Measurements from ENCODE around the gene GDF9. TPM values are rescaled to one million over a fixed set of nuclear protein-coding genes. Genes with fewer than 3 reads are reported as not detected.

Gene GDF9
- total RNA-seq, 1 experiment from 2014 or later = 0.19 TPM

DNA sequence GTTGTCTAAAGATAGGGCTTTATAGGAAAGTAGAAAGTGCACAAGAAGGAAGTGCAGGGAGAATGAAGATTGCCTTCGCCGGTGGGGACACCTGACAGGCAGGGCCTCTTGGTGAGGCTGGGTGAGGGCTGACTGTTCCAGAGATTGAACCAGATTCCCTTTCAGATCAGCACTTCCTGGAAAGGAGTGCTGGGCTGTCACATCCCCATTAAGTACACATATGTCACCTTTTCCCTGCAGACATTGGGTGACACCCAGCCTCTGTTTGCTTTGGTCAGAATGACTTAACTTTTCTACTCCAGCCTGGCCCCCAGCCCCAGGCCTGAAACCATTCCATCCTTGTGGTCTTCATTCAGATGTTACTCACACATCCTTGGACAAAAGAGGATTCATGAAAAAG lies 28.4 kb downstream of the GDF9 start:
- no peak for DNase-seq (ENCODE audit: low spot score)

GRCh38 chr5:132836852-132837251 lies 29.4 kb downstream of the GDF9 start:
- DNase-seq (ENCODE audit: low spot score) = no peak

- no peak for DNase-seq (ENCODE audit: low spot score)
Observed at GRCh38 chr5:132834057-132834456, 32.2 kb downstream of the GDF9 start.

- no peak for DNase-seq (ENCODE audit: low spot score)
Observed at GRCh38 chr5:132832612-132833011, 33.7 kb downstream of the GDF9 start.

DNA sequence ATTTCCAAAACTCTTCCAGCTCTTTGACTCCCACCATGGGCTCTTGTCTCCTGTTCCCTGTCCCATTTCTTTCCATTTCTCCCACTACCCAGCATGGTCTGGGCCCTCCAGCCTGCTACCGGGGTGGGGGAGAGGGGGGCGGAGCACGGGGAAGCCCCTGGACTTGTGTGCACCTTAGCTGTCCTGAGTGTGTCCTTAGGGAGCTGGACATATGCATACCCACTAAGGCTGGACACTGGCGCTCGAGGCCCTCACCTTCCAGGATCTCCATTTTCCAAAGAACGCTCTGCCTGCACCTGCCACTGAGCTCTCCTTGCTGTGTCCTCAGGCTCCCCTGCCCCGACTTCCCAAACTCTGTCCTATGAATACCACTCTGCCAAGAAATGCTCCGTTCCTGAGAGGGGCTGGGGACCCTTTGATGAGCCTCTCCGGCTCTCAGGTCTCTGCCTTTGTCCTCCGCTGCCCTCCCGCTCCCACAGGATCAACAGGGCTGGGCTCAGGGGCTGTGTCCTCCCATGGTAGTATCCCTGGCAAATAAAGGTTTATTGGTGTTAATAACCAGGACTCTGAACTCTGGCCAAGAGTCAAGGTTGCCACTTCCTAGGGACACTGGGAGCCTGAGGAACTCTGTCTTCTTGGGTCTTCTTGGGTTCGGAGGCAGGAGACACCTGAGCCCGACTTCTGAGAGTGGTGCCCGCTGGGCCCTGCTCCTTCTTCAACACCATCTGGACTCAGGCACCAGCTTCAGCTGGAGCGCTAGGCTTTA lies 35.0 kb downstream of the GDF9 start:
- no peak for DNase-seq (ENCODE audit: low spot score)

DNA sequence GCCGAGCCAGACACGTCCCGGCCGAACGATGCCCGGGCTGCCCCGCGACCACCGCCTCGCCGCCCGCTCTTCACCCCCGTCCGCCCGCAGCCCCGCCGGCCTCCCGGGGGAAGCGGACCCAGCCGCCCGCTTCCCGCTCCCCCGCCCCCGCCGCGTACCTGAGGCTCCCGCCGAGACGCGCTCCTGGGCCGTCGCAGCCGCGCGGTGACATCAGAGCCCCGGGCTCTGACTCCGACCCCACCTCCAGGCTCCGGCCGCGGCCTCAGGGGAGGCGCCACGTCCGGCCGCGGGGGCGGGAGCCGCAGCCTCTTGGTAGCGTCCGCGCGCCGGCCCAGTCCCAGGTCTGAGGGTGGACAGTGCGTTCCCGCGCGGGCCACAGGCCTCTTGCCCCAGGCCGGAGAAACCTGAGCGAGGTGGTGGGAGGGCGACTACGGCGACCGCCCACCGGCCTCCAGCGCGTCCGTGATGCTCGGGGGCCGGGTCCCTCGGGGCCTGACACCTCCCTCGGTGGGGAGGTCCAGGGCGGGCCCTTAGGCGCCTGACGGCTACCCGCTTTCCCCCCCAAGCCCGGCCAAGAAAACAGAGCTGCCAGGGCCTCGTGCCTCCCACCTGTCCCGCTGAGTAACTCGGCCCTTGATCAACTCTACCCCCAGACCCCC lies 35.7 kb downstream of the GDF9 start, which contains the start of gene SHROOM1:
Gene SHROOM1, minus strand, starts transcription at position 212 of the 659 bp plus-strand sequence. CDS start 4,507 bp downstream, outside the sequence.
- no peak for DNase-seq (ENCODE audit: low spot score)

GRCh38 chr5:132829742-132830435 lies 36.4 kb downstream of the GDF9 start:
- DNase-seq (ENCODE audit: low spot score) = peak; percentile 49

- DNase-seq (ENCODE audit: low spot score) = no peak
Observed at GRCh38 chr5:132828846-132829494, 37.3 kb downstream of the GDF9 start.

DNA sequence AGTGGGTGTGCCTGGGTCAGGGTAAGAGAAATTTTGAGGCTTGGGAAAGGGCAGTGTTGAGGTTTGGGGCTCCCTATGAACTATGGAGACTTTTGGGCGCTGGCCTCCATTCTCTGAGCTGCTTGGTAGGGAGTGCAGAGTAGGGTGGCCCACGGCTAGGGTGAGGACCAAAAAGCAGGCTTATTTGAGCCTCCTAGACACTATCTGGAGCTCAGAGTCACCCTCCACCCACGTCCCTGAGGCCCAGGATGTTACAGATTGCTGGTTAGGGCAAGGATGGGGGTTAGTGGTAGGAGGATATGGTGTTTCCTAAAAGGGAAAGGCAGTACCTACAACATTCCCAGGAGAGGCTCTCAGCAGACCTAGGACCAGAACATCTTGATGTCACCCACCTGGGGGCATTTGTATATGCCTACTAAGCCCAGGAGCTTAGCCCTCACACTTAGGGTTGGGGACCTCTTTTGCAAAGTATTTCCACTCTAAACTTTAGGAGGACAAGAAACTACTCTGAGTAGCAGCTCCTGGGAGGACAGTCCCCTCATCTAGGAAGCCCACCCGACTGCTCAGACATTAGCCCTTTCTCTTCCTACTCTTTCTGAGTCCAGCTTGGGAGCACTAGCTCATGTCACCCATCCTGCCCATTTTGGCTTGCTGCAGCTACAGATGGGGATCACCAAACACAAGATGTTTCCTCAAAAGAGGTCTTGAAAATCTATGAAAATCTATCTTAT lies 38.2 kb downstream of the GDF9 start:
- DNase-seq (ENCODE audit: low spot score) = no peak

DNA sequence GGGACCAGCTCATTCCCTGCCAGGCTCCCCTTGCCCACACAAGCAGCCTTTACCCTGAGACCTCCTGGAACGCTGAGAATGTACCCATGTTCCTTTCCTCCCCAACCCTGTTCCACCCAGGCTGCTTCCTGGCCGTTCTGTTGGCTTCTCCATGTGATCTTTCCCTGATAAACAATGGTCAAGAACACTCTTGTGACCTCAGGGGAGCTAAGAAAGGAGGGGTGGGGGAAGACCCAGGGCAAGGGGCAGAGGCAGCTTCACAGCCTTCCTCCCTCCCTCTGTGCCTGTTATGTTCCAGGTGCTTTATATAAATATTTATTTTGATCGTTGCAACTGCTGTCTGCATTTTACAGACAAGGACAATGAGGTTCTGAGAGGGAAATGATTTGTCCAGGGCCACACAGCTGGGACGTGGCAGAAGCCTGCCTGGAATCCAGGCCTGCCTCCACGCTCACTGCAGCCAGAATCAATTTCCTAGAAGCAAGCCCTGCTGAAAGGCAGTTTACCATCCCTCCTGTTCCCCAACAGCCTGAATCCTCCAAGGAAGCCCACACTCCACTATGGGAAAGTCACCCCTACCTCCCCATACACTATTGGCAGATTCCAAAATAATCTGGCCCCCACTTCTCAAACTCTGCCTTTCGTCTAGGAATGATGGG lies 39.7 kb downstream of the GDF9 start:
- no peak for DNase-seq (ENCODE audit: low spot score)

GRCh38 chr5:132825834-132826391 lies 40.4 kb downstream of the GDF9 start:
- DNase-seq (ENCODE audit: low spot score) = no peak

DNA sequence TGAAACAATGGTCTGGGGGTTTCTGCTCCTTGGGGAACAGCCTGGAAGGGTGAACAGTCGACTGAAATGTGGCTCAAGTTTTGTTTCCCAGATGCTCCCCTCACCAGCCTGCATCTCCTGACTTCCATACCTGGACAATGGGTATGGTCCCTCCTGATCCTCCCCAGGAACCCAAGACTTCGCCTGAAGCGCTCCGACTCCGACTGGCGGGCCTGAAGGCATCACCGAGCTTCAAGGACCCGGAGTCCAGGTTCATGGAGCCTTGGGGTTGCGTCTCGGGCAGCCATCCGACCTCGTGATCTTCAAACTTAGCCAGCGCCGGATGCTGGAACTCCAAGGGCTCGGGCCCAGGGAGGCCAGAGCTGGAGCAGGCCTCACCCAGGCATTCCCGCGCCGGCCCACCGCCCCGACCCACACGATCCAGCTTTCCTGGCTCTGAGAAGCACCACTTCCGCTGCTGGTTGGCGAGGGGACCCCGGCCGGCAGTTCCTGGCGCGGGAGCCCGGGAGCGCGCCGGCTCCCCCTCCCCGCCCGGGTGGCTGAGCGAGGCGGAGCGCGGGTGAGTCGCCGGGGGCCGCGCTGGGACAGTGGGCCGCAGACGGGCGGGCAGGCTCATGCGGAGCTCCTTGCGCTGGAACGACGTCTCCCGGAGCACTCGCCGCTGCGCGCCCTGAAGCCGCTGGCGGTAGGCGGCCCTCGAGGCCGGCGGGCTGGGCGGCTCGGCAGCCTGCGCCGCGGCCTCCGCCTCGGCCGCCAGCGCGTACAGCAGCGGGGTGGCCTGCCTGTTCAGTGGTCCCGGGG lies 41.0 kb downstream of the GDF9 start:
- DNase-seq (ENCODE audit: low spot score) = no peak

DNA sequence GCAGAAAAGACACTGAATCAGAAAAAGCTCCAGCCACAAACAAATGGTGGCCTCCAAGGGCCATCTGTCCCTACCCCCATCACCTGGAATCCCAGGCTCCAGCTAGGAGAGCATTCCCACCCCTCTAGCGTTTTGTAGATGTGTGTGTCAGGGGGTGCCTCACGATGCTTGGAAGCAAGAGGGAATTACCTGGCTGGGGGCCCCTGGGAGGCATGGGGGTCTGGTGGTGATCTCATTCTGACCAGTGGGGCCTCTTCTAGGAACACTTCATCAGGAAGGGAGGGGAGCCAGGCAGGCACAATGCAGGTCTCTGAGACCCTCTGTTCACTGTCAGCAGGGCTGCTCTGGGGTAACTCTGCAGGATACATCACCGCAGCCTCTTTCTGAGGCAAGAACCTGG lies 41.8 kb downstream of the GDF9 start:
- DNase-seq (ENCODE audit: low spot score) = no peak

DNA sequence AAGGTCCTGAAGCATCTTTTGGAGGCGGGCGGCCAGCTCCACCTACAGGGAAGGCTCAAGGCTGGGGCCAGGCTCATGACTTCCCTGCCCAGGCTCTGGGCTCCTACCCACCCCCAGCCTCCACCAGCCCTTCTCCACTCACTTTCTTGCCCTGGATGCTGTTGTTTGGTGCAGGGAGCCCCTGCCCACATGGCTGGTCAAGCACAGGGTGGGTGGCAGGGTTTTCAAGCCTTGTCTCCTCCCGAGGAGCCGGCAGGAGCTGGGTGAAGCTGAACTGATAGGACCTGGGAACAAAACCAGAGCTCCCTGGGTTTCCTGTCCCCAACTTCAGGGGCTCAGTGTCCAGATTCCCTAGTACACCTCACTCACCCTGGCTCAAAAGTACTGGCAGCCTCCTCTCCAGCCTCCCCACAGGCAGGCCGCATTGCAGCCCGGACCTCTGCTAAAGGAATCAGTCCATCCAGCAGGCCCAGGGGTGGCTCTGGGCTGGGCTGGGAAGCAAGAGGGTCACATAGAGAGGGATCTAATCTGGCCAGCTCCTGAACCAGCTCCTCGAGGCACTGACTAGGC lies 42.7 kb downstream of the GDF9 start:
- DNase-seq (ENCODE audit: low spot score) = no peak

DNA sequence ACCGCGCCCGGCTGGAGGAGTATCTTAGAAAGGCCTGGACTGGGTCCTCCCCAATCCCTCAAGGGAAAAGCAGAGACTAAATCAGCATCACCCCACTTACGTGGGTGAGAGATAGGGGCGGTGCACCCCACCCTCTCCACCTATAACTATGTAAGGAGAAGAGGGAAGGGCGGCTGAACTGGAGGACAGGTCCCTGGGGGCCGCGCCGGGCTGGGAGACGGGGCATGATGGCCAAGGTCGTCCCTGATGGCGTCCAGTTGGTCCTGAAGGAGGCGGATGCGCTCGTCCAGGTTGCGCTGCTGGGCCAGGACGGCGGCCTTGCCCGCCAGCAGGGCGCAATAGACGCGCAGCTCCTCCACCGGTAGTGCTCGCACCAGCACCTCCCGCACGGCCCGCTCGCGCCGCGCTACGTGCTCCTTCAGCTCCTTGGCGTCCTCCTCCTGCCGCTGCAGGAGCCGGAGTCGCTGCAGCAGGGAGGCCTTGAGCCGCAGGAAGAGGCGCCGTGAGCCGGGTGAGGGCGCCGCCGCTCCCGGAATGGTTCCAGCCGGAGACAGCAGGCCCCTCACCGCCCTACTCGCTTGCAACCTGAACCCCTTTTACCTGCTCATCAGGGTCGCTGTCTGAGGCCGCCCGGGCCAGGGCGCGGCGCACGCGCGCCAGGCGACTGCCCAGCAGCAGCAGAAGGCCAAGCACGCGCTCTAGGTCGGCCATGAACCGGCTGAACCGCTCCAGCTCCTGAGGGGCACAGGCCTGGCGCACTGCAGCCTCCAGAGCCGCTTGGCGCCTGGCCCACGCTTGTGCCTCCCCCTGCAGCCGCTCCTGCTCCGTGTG lies 43.4 kb downstream of the GDF9 start:
- DNase-seq (ENCODE audit: low spot score) = no peak

DNA sequence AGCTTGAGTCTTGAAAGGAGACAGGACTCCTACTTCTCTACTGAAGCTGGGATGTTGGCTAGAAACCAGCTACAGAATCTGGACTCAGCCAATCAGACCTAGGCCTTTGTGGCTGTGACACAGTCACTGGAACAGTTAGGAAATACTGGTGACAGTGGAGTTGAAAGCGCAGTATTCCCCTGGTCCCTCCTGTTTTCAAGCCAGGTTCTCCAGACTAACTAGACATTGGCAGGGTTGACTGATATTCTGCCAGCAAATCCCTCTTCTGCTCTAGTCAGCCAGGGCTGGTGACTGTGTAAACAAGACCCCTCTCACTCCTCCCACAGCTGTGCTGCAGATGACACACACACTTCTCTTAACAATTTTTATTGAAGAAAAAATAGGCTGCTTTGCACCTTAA lies 44.5 kb downstream of the GDF9 start:
- no peak for DNase-seq (ENCODE audit: low spot score)

- DNase-seq (ENCODE audit: low spot score) = no peak
Observed at GRCh38 chr5:132821350-132821749, 44.9 kb downstream of the GDF9 start.

GRCh38 chr5:132820162-132820754 lies 46.0 kb downstream of the GDF9 start:
- DNase-seq (ENCODE audit: low spot score) = peak; percentile 82

Data from H4 (cell line).